NB4 (cell line): ENCODE measurements around the gene IGF2BP3.

Source experiments
- POLR2A ChIP-seq: IDR thresholded peaks from 2 replicates; pipeline ENCODE4 v1.6.1; 2011; ENCODE audit warnings: mild to moderate bottlenecking; ENCODE audit not compliant: insufficient read length; ENCODE audit errors: extremely low read depth
- TF ChIP-seq, protein P1 (sequence below): IDR thresholded peaks from one replicate; pipeline ENCODE4 v1.5.1; 2012; ENCODE audit warnings: low read depth, low read length

DNA sequence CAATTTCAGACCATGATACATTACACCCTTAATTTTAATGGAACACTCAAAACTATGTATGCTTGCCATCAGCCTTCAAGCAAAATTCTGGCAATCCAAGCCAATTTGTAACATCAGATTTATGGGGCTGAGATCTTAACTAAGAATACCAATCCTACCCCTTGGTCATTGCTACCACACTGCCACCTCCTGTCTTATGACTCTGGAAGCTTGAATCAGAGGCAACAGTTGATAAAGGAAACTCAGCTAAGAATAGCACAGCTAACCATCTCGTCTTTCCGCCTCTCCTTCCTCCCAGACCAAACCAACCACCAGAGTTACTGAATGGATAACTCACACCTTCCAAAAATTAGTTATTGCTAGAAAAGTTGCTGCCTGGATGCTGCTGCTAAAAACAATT is 7.4 kb downstream of the IGF2BP3 start:
- TF ChIP-seq, protein P1, sequence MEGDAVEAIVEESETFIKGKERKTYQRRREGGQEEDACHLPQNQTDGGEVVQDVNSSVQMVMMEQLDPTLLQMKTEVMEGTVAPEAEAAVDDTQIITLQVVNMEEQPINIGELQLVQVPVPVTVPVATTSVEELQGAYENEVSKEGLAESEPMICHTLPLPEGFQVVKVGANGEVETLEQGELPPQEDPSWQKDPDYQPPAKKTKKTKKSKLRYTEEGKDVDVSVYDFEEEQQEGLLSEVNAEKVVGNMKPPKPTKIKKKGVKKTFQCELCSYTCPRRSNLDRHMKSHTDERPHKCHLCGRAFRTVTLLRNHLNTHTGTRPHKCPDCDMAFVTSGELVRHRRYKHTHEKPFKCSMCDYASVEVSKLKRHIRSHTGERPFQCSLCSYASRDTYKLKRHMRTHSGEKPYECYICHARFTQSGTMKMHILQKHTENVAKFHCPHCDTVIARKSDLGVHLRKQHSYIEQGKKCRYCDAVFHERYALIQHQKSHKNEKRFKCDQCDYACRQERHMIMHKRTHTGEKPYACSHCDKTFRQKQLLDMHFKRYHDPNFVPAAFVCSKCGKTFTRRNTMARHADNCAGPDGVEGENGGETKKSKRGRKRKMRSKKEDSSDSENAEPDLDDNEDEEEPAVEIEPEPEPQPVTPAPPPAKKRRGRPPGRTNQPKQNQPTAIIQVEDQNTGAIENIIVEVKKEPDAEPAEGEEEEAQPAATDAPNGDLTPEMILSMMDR = peak; percentile 13
- no peak for TF ChIP-seq POLR2A
